K562 (cell line): ENCODE results near the gene BRWD1. TPM values are rescaled to one million over a fixed set of nuclear protein-coding genes. Genes with fewer than 3 reads are reported as not detected.

Experiments used
- ARID1B ChIP-seq: fragments of 450-650 bp; IDR thresholded peaks from 2 replicates; pipeline ENCODE4 v1.6.1; 2016; ENCODE audit warnings: antibody characterized with exemption, mild to moderate bottlenecking, inconsistent platforms
- FOS ChIP-seq: IDR thresholded peaks from 3 replicates; pipeline ENCODE4 v1.6.1; 2011; ENCODE audit not compliant: insufficient read length; ENCODE audit errors: extremely low read depth
- GMEB1 ChIP-seq: fragments of 250-450 bp; sonication (Bioruptor Pico); IDR thresholded peaks from 2 replicates; pipeline ENCODE4 v1.4.0; 2020; ENCODE audit warnings: mild to moderate bottlenecking
- GTF2E2 ChIP-seq: fragments of 200-800 bp; sonication (Bioruptor generic); IDR thresholded peaks from 2 replicates; pipeline ENCODE4 v1.6.1; 2016; ENCODE audit warnings: missing genetic modification characterization, missing compliant biosample characterization
- HDAC1 ChIP-seq, 2 experiments: fragments of 450-650 bp; IDR thresholded peaks; 2 replicates each; pipeline ENCODE4 v1.6.1; 2016 to 2017; ENCODE audit warnings: inconsistent platforms in 1 of 2, mild to moderate bottlenecking in 1 of 2, moderate library complexity in 1 of 2
- MYC ChIP-seq, 2 experiments: fragments of 250-450 bp in 1 of 2; sonication (Bioruptor Pico) in 1 of 2; IDR thresholded peaks; 2 replicates each; pipeline versions ENCODE4 v1.5.1 to v1.6.1; 2012 to 2021; ENCODE audit warnings: low read depth in 2 of 2, borderline replicate concordance in 1 of 2, improper control_type of control experiment in 1 of 2, low read length in 1 of 2, mild to moderate bottlenecking in 1 of 2, moderate library complexity in 1 of 2
- NR0B1 ChIP-seq: fragments of 450-650 bp; IDR thresholded peaks from one replicate; pipeline ENCODE4 v1.6.1; 2018; ENCODE audit warnings: mild to moderate bottlenecking, moderate library complexity; ENCODE audit not compliant: partially characterized antibody
- NR2C1 ChIP-seq, 2 experiments: fragments of 450-650 bp; IDR thresholded peaks; 2 replicates each; pipeline ENCODE4 v1.6.1; 2017; ENCODE audit warnings: mild to moderate bottlenecking in 2 of 2, antibody characterized with exemption in 1 of 2, inconsistent platforms in 1 of 2, missing compliant biosample characterization in 1 of 2, missing genetic modification characterization in 1 of 2
- PHB ChIP-seq: fragments of 250-450 bp; sonication (Bioruptor Pico); IDR thresholded peaks from 2 replicates; pipeline ENCODE4 v1.5.0; 2021
- PHF8 ChIP-seq: fragments of 200-600 bp; sonication (generic); IDR thresholded peaks from 2 replicates; pipeline ENCODE4 v1.6.1; 2012; ENCODE audit warnings: mixed run types, mild to moderate bottlenecking, inconsistent platforms, low read length, moderate library complexity, borderline replicate concordance
- PPARD ChIP-seq: fragments of 250-450 bp; sonication (Bioruptor Pico); IDR thresholded peaks from 2 replicates; pipeline ENCODE4 v1.8.0; 2022; ENCODE audit warnings: inconsistent platforms, mild to moderate bottlenecking, moderate library complexity
- SFPQ ChIP-seq: fragments of 200-400 bp; formaldehyde crosslinking; IDR thresholded peaks from 2 replicates; pipeline ENCODE4 v1.6.1; 2017; ENCODE audit warnings: mild to moderate bottlenecking, low read depth, low read length, moderate library complexity
- ZNF766 ChIP-seq: fragments of 200-800 bp; sonication (Bioruptor generic); conservative IDR thresholded peaks from 2 replicates; pipeline ENCODE4 v1.6.1; 2016; ENCODE audit warnings: missing genetic modification characterization, missing compliant biosample characterization
- polyA plus RNA-seq, 8 experiments: library from polyadenylated mRNA; depleted of rRNA in 4 of 8; stranded (reverse) in 5 of 8; unstranded in 3 of 8; fragments of >200 nt; fragmentation: Nextera tagmentation in 2 of 8; fragmentation: Illumina TruSeq in 1 of 8; extraction: Ambion mirVana in 2 of 8; extraction: Trizol in 1 of 8; gene quantifications; 2 replicates each; pipeline versions ENCODE4 v1.2.1 to v1.2.3, GENCODE V29; 2011 to 2014; ENCODE audit warnings: inconsistent platforms in 1 of 8, missing spikeins in 1 of 8
- total RNA-seq, 7 experiments: library from RNA; depleted of rRNA in 6 of 7; stranded (reverse); fragments of >200 nt in 6 of 7; fragmentation: Illumina TruSeq in 2 of 7; extraction: Trizol in 2 of 7; gene quantifications; 2 replicates each; pipeline versions ENCODE4 v1.2.1 to v1.2.3, GENCODE V29; 2011 to 2021; ENCODE audit warnings: low replicate concordance in 1 of 7
- TF ChIP-seq, protein P1 (sequence below): fragments of 200-800 bp; sonication (Bioruptor generic); IDR thresholded peaks from 2 replicates; pipeline ENCODE4 v1.6.1; 2017; ENCODE audit warnings: missing genetic modification characterization, missing compliant biosample characterization
- TF ChIP-seq, protein P2 (sequence below): sonication (generic); formaldehyde crosslinking; IDR thresholded peaks from 2 replicates; pipeline ENCODE4 v1.8.1; 2023; ENCODE audit warnings: mild to moderate bottlenecking, missing genetic modification reagents

Gene BRWD1
- total and polyA plus RNA-seq, 9 of the 15 experiments (the other 6 are each of a cell fraction or from before 2014, with no cell fraction given), result 10.1 to 60.2 (median 34.1) TPM

DNA sequence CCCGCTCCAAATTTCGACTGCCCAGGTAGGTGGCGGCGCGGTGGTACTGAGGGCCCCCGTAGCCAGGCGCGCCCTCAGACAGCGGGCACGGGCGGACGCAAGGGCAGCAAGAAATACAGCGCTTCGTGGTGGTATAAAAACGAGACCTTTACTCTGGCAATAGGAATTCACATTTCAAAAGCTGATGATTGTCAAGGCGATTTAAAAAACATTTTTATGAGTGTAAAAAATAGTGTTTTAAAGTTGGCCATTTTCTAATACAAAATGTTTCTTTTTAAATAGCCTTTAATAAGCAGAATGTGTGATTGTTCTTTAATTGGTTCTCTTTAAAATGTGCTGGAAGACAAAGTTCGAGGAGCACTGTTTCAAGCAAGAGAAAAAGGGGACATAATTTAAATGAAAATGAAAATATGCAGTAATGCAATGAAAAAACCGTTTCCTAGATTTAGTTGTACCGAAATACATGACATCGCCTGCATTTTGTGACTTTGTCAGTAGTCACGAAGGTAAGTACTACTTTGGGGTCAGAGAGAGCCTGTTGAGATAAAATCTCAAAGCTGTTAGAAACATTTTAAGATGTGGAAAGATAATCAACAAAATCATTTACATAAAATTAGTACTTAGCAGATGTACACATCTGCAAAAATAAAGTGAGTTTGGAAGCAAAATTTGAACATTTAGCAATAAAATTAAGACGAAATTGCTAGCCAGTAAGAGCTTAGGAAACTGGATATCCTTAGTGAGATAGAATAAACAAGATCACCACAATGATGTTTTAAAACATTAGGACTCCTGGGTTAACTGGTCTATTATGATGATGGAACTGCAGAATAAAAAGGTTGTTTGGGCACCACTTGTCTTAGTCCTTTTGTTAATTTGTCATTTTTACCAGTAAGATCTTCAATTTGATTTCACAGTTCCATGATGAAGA, 129.1 kb downstream of the BRWD1 start (continued):
- TF ChIP-seq NR0B1, result no peak
- no peak for TF ChIP-seq PPARD (CRISPR knock-in tag)
- no peak for TF ChIP-seq FOS
- TF ChIP-seq, protein P1, sequence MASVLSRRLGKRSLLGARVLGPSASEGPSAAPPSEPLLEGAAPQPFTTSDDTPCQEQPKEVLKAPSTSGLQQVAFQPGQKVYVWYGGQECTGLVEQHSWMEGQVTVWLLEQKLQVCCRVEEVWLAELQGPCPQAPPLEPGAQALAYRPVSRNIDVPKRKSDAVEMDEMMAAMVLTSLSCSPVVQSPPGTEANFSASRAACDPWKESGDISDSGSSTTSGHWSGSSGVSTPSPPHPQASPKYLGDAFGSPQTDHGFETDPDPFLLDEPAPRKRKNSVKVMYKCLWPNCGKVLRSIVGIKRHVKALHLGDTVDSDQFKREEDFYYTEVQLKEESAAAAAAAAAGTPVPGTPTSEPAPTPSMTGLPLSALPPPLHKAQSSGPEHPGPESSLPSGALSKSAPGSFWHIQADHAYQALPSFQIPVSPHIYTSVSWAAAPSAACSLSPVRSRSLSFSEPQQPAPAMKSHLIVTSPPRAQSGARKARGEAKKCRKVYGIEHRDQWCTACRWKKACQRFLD (CRISPR knock-in tag), result no peak
- TF ChIP-seq, protein P2, sequence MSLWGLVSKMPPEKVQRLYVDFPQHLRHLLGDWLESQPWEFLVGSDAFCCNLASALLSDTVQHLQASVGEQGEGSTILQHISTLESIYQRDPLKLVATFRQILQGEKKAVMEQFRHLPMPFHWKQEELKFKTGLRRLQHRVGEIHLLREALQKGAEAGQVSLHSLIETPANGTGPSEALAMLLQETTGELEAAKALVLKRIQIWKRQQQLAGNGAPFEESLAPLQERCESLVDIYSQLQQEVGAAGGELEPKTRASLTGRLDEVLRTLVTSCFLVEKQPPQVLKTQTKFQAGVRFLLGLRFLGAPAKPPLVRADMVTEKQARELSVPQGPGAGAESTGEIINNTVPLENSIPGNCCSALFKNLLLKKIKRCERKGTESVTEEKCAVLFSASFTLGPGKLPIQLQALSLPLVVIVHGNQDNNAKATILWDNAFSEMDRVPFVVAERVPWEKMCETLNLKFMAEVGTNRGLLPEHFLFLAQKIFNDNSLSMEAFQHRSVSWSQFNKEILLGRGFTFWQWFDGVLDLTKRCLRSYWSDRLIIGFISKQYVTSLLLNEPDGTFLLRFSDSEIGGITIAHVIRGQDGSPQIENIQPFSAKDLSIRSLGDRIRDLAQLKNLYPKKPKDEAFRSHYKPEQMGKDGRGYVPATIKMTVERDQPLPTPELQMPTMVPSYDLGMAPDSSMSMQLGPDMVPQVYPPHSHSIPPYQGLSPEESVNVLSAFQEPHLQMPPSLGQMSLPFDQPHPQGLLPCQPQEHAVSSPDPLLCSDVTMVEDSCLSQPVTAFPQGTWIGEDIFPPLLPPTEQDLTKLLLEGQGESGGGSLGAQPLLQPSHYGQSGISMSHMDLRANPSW (CRISPR knock-in tag), result no peak
- peak; percentile 95 for TF ChIP-seq PHB (CRISPR knock-in tag)
- no peak for TF ChIP-seq SFPQ
- peak; percentile 53 for TF ChIP-seq PHF8
- peak; percentile 29; the same call in 1 of the 2 replicates for TF ChIP-seq GTF2E2
- TF ChIP-seq GMEB1 (CRISPR knock-in tag), result no peak
- no peak for TF ChIP-seq MYC (IDR thresholded peaks at IDR 0.05; ENCODE audit: low read depth, low read length)
- TF ChIP-seq MYC (CRISPR knock-in tag; IDR thresholded peaks at IDR 0.05; ENCODE audit: borderline replicate concordance, low read depth), result no peak
- peak in 1 of 2 experiments; percentile 54; a peak in 1 of 4 replicates for TF ChIP-seq HDAC1 (IDR thresholded peaks at IDR 0.05)
- no peak for TF ChIP-seq ZNF766 (CRISPR knock-in tag)
- TF ChIP-seq NR2C1 (IDR thresholded peaks at IDR 0.05), result peak; percentile 10; the same call in 1 of the 2 replicates
- 0 out of 2 replicates have a peak, but pooled peaks have one; percentile 4 for TF ChIP-seq NR2C1 (tag; IDR thresholded peaks at IDR 0.05)
- TF ChIP-seq ARID1B, result 0 out of 2 replicates have a peak, but pooled peaks have one; percentile 14
